SK-N-SH (cell line): ENCODE data around the gene GALNTL6. TPM values are rescaled to one million over a fixed set of nuclear protein-coding genes. Genes with fewer than 3 reads are reported as not detected.

Source experiments
- CTCF ChIA-PET: fragments of 300-600, 350-600 bp; formaldehyde crosslinking; extraction: SDS; loops from one replicate; lab custom pipeline; 2021; lab: Yijun Ruan, JAX
- POLR2A ChIA-PET: fragments of 350-600 bp; sonication (Branson Sonifier 250); formaldehyde crosslinking; extraction: SDS; loops from one replicate; lab custom pipeline; 2020; ENCODE audit warnings: antibody characterized with exemption, inconsistent platforms; lab: Yijun Ruan, JAX
- DNase-seq: peaks from one replicate; pipeline ENCODE4 v3.0.0; 2012
- H2AFZ ChIP-seq: fragments of 200-600 bp; sonication (generic); 2 replicates; pipeline ENCODE4 v1.8.1; 2016; ENCODE audit warnings: antibody characterized with exemption, mild to moderate bottlenecking, low read depth
- H3F3A ChIP-seq: fragments of 200-600 bp; sonication (generic); replicated peaks from 2 replicates; pipeline ENCODE3; 2016; ENCODE audit warnings: antibody characterized with exemption, mild to moderate bottlenecking; ENCODE audit not compliant: insufficient read depth
- H3K27ac ChIP-seq, 2 experiments: fragments of 200-500 bp in 1 of 2; fragments of 200-600 bp in 1 of 2; sonication (Bioruptor generic) in 1 of 2; sonication (generic), shearing (Covaris generic) in 1 of 2; 2 replicates each; pipeline versions ENCODE4 v1.5.1 to v1.6.1; 2014 to 2016; ENCODE audit warnings: low read depth in 2 of 2, inconsistent platforms in 1 of 2, low read length in 1 of 2, mild to moderate bottlenecking in 1 of 2, mixed read lengths in 1 of 2
- H3K27me3 ChIP-seq: fragments of 200-600 bp; sonication (generic), shearing (Covaris generic); 2 replicates; pipeline ENCODE4 v1.6.1; 2016; ENCODE audit warnings: mixed run types; ENCODE audit not compliant: insufficient read depth
- H3K36me3 ChIP-seq, 2 experiments: fragments of 200-500 bp in 1 of 2; fragments of 200-600 bp in 1 of 2; sonication (Bioruptor generic) in 1 of 2; sonication (generic) in 1 of 2; replicated peaks in 1 of 2; 2 replicates each; pipeline versions ENCODE3 to v1.5.1; 2014 to 2016; ENCODE audit warnings: low read length in 1 of 2, mild to moderate bottlenecking in 1 of 2; ENCODE audit not compliant: insufficient read depth in 2 of 2, control insufficient read depth in 1 of 2
- H3K4me1 ChIP-seq, 2 experiments: fragments of 200-500 bp in 1 of 2; fragments of 200-600 bp in 1 of 2; sonication (Bioruptor generic) in 1 of 2; sonication (generic), shearing (Covaris generic) in 1 of 2; 2 replicates each; pipeline versions ENCODE4 v1.5.1 to v1.6.1; 2014 to 2016; ENCODE audit warnings: low read depth in 1 of 2, low read length in 1 of 2, mixed run types in 1 of 2; ENCODE audit not compliant: insufficient read depth in 2 of 2, control insufficient read depth in 1 of 2
- H3K4me2 ChIP-seq: fragments of 200-600 bp; sonication (generic), shearing (Covaris generic); 2 replicates; pipeline ENCODE4 v1.6.1; 2017; ENCODE audit warnings: mixed run types
- H3K4me3 ChIP-seq, 2 experiments: fragments of 200-500 bp in 1 of 2; fragments of 200-600 bp in 1 of 2; sonication (Bioruptor generic) in 1 of 2; sonication (generic), shearing (Covaris generic) in 1 of 2; 2 replicates each; pipeline versions ENCODE4 v1.5.1 to v1.8.1; 2014 to 2016; ENCODE audit warnings: low read depth in 2 of 2, inconsistent platforms in 1 of 2, low read length in 1 of 2, mild to moderate bottlenecking in 1 of 2, mixed read lengths in 1 of 2, moderate library complexity in 1 of 2
- H3K79me2 ChIP-seq: fragments of 200-600 bp; sonication (generic); 2 replicates; pipeline ENCODE4 v1.8.1; 2017; ENCODE audit warnings: mild to moderate bottlenecking; ENCODE audit not compliant: insufficient read depth
- H3K9ac ChIP-seq: fragments of 200-600 bp; sonication (generic); 2 replicates; pipeline ENCODE4 v1.6.1; 2017; ENCODE audit warnings: mixed run types
- H3K9me2 ChIP-seq: fragments of 200-600 bp; sonication (generic); 2 replicates; pipeline ENCODE4 v1.6.1; 2017; ENCODE audit warnings: mixed run types
- H3K9me3 ChIP-seq: fragments of 200-600 bp; sonication (generic); 2 replicates; pipeline ENCODE4 v1.6.1; 2017; ENCODE audit warnings: mixed run types, mild to moderate bottlenecking, moderate library complexity
- H4K20me1 ChIP-seq: fragments of 200-600 bp; sonication (generic); 2 replicates; pipeline ENCODE4 v1.6.1; 2017; ENCODE audit warnings: mild to moderate bottlenecking, mixed run types; ENCODE audit not compliant: insufficient read depth
- FOSL2 ChIP-seq: IDR thresholded peaks from 2 replicates; pipeline ENCODE4 v1.4.0; 2012; ENCODE audit warnings: low read depth, mild to moderate bottlenecking, moderate library complexity, borderline replicate concordance
- FOXM1 ChIP-seq: IDR thresholded peaks from 2 replicates; pipeline ENCODE4 v1.4.0; 2012; ENCODE audit warnings: low read depth, mild to moderate bottlenecking
- GABPA ChIP-seq: IDR thresholded peaks from 2 replicates; pipeline ENCODE4 v1.4.0; 2012; ENCODE audit warnings: low read depth, mild to moderate bottlenecking
- GATA2 ChIP-seq: sonication (generic); formaldehyde crosslinking; IDR thresholded peaks from 2 replicates; pipeline ENCODE4 v1.5.0; 2020; ENCODE audit warnings: mild to moderate bottlenecking, missing genetic modification reagents
- IRF3 ChIP-seq: fragments of 150-350 bp; IDR thresholded peaks from 2 replicates; pipeline ENCODE4 v1.6.1; 2016; ENCODE audit warnings: mild to moderate bottlenecking, low read depth, low read length
- JUND ChIP-seq: IDR thresholded peaks from 2 replicates; pipeline ENCODE4 v1.4.0; 2012
- MAX ChIP-seq: IDR thresholded peaks from 2 replicates; pipeline ENCODE4 v1.4.0; 2012; ENCODE audit warnings: low read depth
- MEF2A ChIP-seq: IDR thresholded peaks from 2 replicates; pipeline ENCODE4 v1.4.0; 2012; ENCODE audit warnings: low read depth, borderline replicate concordance
- MXI1 ChIP-seq: IDR thresholded peaks from 2 replicates; pipeline ENCODE4 v1.6.1; 2012; ENCODE audit warnings: mild to moderate bottlenecking, low read depth, low read length, improper control_type of control experiment
- NRF1 ChIP-seq: IDR thresholded peaks from 2 replicates; pipeline ENCODE4 v1.6.1; 2012; ENCODE audit warnings: low read depth, mild to moderate bottlenecking, low read length
- RCOR1 ChIP-seq: fragments of 150-350 bp; IDR thresholded peaks from 2 replicates; pipeline ENCODE4 v1.6.1; 2017; ENCODE audit warnings: antibody characterized with exemption, low read length
- RXRA ChIP-seq: IDR thresholded peaks from 2 replicates; pipeline ENCODE4 v1.4.0; 2012; ENCODE audit warnings: low read depth, mild to moderate bottlenecking, borderline replicate concordance
- SIN3A ChIP-seq: IDR thresholded peaks from 2 replicates; pipeline ENCODE4 v1.6.1; 2012; ENCODE audit warnings: low read depth, mild to moderate bottlenecking, low read length, moderate library complexity, borderline replicate concordance
- TAF1 ChIP-seq: IDR thresholded peaks from 2 replicates; pipeline ENCODE4 v1.6.1; 2012; ENCODE audit warnings: low read depth, mild to moderate bottlenecking, low read length, moderate library complexity, borderline replicate concordance
- USF1 ChIP-seq: IDR thresholded peaks from 2 replicates; pipeline ENCODE4 v1.4.0; 2012; ENCODE audit warnings: low read depth, borderline replicate concordance
- YY1 ChIP-seq: IDR thresholded peaks from 2 replicates; pipeline ENCODE4 v1.4.0; 2012; ENCODE audit warnings: low read depth, mild to moderate bottlenecking
- polyA plus RNA-seq, 3 experiments: library from polyadenylated mRNA; depleted of rRNA; stranded (reverse); fragments of >200 nt; gene quantifications; 2 replicates each; pipeline ENCODE4 v1.2.3, GENCODE V29; 2012
- TF ChIP-seq, protein P1 (sequence below): IDR thresholded peaks from 2 replicates; pipeline ENCODE4 v1.6.1; 2012; ENCODE audit warnings: mild to moderate bottlenecking, low read depth, low read length, moderate library complexity

Gene GALNTL6
- polyA plus RNA-seq, 1 of the 3 experiments (the other 2 are of a cell fraction), result 0.07 TPM

DNA sequence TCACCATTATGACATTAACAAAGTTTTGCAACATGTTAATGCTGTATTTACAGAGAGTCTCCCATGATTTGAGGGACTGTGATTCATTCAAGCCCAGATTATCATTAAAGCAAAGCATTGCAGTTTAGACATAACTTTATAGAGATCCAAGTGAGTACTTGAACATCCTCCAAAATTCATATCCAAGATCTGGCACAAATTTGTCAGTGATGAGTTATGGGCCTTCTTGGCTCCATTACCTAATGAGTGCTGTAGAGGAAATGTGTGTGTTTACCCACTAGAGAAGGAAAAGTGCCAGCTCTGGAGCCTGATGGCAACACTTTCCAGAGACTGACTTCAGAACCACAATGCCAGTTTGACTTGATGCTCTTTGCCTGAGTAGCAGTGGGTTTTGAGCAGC lies 432.3 kb downstream of the GALNTL6 start:
- H3K4me1 ChIP-seq, result no peaks in the 10 kb centered on the region
- ChIA-PET CTCF (no interaction called here), POLR2A (no interaction called here)
- H4K20me1 ChIP-seq, result no peaks in the 10 kb centered on the region
- H3K4me2 ChIP-seq, result no peak overlapping the region
- no peaks in the 10 kb centered on the region for H3K27me3 ChIP-seq
- no peaks in the 10 kb centered on the region for H3K36me3 ChIP-seq
- H3K79me2 ChIP-seq, result no peaks in the 10 kb centered on the region
- H3K4me3 ChIP-seq, result no peak overlapping the region
- no peak overlapping the region for H2AFZ ChIP-seq
- no peaks in the 10 kb centered on the region for H3K9me2 ChIP-seq
- H3K9me3 ChIP-seq, result no peaks in the 10 kb centered on the region; the same call in 1 of the 2 replicates
- no peak for TF ChIP-seq GABPA
- TF ChIP-seq MXI1, result no peak
- TF ChIP-seq RXRA, result no peak
- TF ChIP-seq RCOR1, result no peak
- TF ChIP-seq GATA2, result no peak
- TF ChIP-seq JUND, result no peak
- TF ChIP-seq SIN3A, result no peak
- no peak for TF ChIP-seq FOSL2
- TF ChIP-seq TAF1, result no peak
- TF ChIP-seq MEF2A, result no peak
- no peak for TF ChIP-seq NRF1
- TF ChIP-seq USF1, result no peak
- TF ChIP-seq, protein P1, sequence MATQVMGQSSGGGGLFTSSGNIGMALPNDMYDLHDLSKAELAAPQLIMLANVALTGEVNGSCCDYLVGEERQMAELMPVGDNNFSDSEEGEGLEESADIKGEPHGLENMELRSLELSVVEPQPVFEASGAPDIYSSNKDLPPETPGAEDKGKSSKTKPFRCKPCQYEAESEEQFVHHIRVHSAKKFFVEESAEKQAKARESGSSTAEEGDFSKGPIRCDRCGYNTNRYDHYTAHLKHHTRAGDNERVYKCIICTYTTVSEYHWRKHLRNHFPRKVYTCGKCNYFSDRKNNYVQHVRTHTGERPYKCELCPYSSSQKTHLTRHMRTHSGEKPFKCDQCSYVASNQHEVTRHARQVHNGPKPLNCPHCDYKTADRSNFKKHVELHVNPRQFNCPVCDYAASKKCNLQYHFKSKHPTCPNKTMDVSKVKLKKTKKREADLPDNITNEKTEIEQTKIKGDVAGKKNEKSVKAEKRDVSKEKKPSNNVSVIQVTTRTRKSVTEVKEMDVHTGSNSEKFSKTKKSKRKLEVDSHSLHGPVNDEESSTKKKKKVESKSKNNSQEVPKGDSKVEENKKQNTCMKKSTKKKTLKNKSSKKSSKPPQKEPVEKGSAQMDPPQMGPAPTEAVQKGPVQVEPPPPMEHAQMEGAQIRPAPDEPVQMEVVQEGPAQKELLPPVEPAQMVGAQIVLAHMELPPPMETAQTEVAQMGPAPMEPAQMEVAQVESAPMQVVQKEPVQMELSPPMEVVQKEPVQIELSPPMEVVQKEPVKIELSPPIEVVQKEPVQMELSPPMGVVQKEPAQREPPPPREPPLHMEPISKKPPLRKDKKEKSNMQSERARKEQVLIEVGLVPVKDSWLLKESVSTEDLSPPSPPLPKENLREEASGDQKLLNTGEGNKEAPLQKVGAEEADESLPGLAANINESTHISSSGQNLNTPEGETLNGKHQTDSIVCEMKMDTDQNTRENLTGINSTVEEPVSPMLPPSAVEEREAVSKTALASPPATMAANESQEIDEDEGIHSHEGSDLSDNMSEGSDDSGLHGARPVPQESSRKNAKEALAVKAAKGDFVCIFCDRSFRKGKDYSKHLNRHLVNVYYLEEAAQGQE, result no peak
- no peak for TF ChIP-seq FOXM1
- TF ChIP-seq IRF3, result no peak
- no peak for TF ChIP-seq YY1
- no peak for TF ChIP-seq MAX
- no peak for DNase-seq
- H3K27ac ChIP-seq, result no peak overlapping the region
- H3F3A ChIP-seq, result no peaks in the 10 kb centered on the region
- no peak overlapping the region for H3K9ac ChIP-seq
